Sigmoid colon (tissue), 4 donors: Measurements from ENCODE around the gene AHNAK.

ENCODE experiments used
- CTCF ChIP-seq, 4 experiments: fragments of 450-650 bp in 3 of 4; fragments of 200-600 bp in 1 of 4; IDR thresholded peaks; one replicate each; pipeline ENCODE4 v1.5.1; 2016 to 2019; ENCODE audit warnings: antibody characterized with exemption in 4 of 4, mild to moderate bottlenecking in 3 of 4, moderate library complexity in 2 of 4
- EP300 ChIP-seq, 4 donors: sonication (generic); formaldehyde crosslinking; IDR thresholded peaks; one replicate each; pipeline ENCODE4 v1.6.1; 2017; ENCODE audit warnings: antibody characterized with exemption in 4 of 4
- POLR2A ChIP-seq, 2 donors: fragments of 450-650 bp; IDR thresholded peaks; one replicate each; pipeline ENCODE4 v1.6.1; 2016; ENCODE audit warnings: antibody characterized with exemption in 2 of 2, mild to moderate bottlenecking in 2 of 2, moderate library complexity in 2 of 2
- POLR2AphosphoS5 ChIP-seq, 4 donors: sonication (generic); formaldehyde crosslinking; IDR thresholded peaks; one replicate each; pipeline ENCODE4 v1.6.1; 2017; ENCODE audit warnings: antibody characterized with exemption in 4 of 4

GRCh38 chr11:62394825-62395538 is 151.6 kb downstream of the AHNAK start:
- TF ChIP-seq POLR2A (IDR thresholded peaks at IDR 0.05): no peak
- TF ChIP-seq EP300 (IDR thresholded peaks at IDR 0.05): no peak
- peak; percentile 50 to 75 (median 68) for TF ChIP-seq CTCF (IDR thresholded peaks at IDR 0.05)
- peak in 3 of 4 donors; percentile 30 to 44 (median 41) for TF ChIP-seq POLR2AphosphoS5 (IDR thresholded peaks at IDR 0.05)
